Tongue (tissue), 2 donors: ENCODE results near the gene ZFYVE27. TPM values are rescaled to one million over a fixed set of nuclear protein-coding genes. Genes with fewer than 3 reads are reported as not detected.

Experiments
- DNase-seq: peaks from one replicate; pipeline ENCODE4 v3.0.0-alpha.2; 2015
- total RNA-seq: library from RNA; depleted of rRNA; stranded (reverse); fragments of >200 nt; gene quantifications from one replicate; pipeline ENCODE4 v1.2.3, GENCODE V29; 2014

ZFYVE27 gene
- total RNA-seq, 1 donor from 2014 or later: 18.1 TPM

DNA sequence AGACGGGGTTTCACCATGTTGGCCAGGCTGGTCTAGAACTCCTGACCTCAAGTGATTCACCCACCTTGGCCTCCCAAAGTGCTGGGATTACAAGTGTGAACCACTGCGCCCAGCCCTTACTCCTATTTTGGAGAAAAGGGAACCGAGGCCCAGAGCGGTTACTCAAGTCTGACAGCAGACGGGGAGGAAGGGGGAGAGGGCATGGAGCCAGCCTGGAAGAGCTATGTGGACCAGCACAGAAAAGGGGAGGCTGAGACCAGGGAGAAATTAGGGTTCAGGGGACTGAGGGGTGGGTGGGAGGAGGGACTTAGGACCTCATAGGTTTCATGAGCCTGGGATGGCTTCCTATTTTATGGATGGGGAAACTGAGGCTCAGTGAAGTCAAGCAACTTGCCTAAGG lies 33.3 kb downstream of the ZFYVE27 start:
- DNase-seq: no peak

GRCh38 chr10:97771055-97771891 lies 34.3 kb downstream of the ZFYVE27 start:
- no peak for DNase-seq

DNA sequence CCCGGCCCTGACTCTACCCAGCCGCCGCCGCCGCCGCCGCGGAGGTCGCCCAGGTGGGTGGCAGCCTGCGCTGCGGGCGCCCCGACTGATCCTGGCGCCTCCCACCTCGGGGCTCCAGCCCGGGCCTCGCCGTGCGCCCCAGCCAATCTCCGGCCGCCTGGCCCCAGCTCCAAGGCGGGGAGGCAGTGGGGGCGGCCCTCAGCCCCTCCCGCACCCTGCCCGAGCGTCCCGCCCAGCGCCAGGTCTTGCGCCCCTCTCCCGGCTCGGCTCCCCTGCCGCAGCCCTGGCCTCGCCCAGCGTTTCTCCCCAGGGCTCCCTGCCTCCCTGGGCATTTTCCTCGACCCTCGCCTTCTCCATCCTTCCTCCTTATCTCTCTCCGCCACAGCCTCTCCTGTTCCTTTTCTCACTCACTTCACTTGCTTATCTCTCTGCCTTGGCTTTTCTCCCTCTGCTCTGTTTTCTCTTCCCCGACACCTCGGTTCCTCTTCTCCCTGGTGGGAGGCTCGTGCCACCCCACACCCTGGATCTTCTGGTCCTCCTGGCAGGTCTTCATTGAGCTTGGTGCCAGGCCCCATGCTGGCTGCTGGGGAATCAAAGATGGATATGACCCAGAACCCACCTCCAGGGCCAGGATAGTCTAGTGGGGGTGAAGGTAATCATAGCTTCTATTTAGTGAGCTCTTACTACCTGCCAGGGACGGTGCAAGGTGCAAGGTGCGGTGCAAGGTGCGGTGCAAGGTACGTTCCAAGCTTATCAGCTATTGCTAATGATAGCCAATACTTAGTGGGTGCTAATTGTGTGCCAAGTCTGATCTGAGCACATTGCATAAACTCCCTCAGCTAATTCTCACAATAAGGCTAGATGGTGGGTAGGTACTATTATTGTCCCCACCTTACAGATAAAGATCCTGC lies 35.2 kb downstream of the ZFYVE27 start, which contains the start of gene SFRP5:
Gene SFRP5 (minus strand): TSS at position 87 of the 911 bp plus-strand sequence. CDS start 166 bp downstream, outside the sequence.
- no peak for DNase-seq

- DNase-seq: no peak
Observed at GRCh38 chr10:97773096-97773495, 36.2 kb downstream of the ZFYVE27 start.

- DNase-seq: no peak
Observed at GRCh38 chr10:97774811-97775294, 37.9 kb downstream of the ZFYVE27 start.

DNA sequence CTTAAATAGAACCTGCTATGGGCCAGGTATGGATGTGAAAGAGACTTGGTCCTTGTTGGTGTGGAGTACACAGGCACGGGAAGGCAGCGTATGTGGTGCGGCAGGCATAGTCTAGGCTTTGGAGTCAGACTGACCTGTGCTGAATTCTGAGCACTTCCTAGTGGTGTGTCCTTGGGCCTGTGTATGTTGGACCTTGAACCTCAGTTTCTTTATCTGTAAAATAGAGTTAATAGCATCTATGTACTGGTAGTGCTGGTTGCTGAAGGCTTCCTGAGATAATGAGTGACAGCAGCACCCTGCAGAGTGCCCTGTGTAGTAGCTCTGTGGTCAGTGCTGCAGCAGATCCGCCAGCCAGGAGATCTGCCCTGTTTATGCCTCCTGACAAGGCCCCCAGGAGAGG lies 40.2 kb downstream of the ZFYVE27 start:
- DNase-seq: no peak

GRCh38 chr10:97778452-97779302 lies 41.7 kb downstream of the ZFYVE27 start:
- no peak for DNase-seq

GRCh38 chr10:97779492-97779891 lies 42.6 kb downstream of the ZFYVE27 start:
- DNase-seq: no peak

DNA sequence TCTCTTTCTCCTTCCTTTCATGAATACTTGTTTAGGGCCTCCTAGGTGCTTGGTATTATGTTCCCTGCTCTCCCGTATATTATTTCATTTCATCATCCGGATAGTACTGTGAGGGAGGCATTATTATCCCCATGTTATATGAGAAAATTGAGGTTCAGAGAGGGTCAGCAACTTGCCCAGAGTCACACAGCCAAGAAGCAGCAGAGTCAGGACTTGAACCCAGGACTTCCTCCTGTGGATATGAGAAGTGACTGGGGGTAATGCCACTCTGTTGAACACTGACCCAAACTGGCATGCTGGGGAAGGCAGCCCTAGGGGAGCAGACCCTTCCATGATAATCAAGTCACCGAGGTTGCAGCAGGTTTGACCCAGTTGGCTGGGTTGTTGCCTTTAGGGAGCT lies 43.0 kb downstream of the ZFYVE27 start:
- DNase-seq: no peak

GRCh38 chr10:97780841-97781617 lies 44.1 kb downstream of the ZFYVE27 start:
- DNase-seq: peak; percentile 47

DNA sequence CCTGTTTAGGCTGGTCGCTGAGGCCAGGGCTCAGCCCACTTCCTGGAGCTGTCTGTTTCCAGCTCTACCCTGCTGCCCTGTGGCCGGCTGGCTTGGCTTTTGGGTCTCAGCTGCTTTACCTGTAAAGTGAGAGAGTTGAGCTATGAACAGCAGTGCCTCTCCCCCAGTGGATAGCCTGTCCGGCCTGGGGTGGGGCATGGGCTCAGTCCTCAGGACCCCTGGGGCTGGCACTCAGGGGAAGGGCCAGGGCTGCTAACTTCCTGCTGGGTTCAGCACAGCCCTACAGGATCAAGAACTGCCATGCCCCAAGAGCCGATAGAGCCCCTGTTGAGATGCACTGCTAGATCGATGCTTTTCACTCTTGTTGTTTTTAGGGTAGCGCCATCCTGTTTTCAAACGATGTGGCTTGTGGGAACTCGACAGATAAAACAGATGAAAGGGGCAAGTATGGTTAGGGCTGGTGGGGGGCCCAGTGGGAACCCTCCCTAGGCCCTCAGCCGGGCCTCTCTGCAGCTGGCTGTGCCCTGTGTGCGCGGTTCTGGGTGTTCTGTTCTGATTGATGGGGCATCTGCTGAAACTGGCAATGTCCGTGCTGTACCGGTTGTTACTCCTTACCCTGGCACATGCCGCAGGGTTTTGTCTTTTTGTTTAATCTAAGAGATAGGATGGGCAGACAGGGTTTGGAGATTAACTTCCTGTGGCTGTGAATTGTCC lies 44.8 kb downstream of the ZFYVE27 start:
- peak; percentile 51 for DNase-seq

- no peak for DNase-seq
Observed at GRCh38 chr10:97782455-97783228, 45.7 kb downstream of the ZFYVE27 start.

- DNase-seq: no peak
Observed at GRCh38 chr10:97784200-97784810, 47.4 kb downstream of the ZFYVE27 start.

GRCh38 chr10:97785231-97785630 lies 48.3 kb downstream of the ZFYVE27 start:
- DNase-seq: no peak

- DNase-seq: no peak
Observed at GRCh38 chr10:97785731-97786130, 48.8 kb downstream of the ZFYVE27 start.

- no peak for DNase-seq
Observed at GRCh38 chr10:97788552-97789442, 51.9 kb downstream of the ZFYVE27 start.

- no peak for DNase-seq
Observed at GRCh38 chr10:97789770-97790397, 53.0 kb downstream of the ZFYVE27 start.
